ENCODE measurements around the gene GBX2. TPM values are rescaled to one million over a fixed set of nuclear protein-coding genes. Genes with fewer than 3 reads are reported as not detected.

Gene GBX2
- total and polyA plus RNA-seq, 2 of the 8 experiments (the other 6 are each of a cell fraction or from before 2014, with no cell fraction given): 0.38 to 0.89 TPM

GRCh38 chr2:236171181-236171679 is 3.0 kb upstream of the GBX2 start:
- peaks cover 22 to 71% (median 42%) of the 10 kb centered on the region in 4 experiments for H3K4me1 ChIP-seq (replicated peaks in 1 of 4; ENCODE audit: control insufficient read depth in 3 of 4, insufficient read depth in 4 of 4, low read length in 3 of 4)
- WGBS, 2 experiments (ENCODE audit: extremely low coverage in 1 of 2, insufficient coverage in 1 of 2, insufficient read length in 1 of 2, insufficient replicate concordance in 2 of 2, low coverage in 1 of 2, low lambda C conversion rate in 2 of 2, missing lambda C conversion rate in 1 of 2): 2% methylated on average over 27 of the region's 27 CpGs; no CpG with 5 or more reads in 1 of the 2 experiments
- no peaks in the 10 kb centered on the region for H3K79me2 ChIP-seq (ENCODE audit: control insufficient read depth in 1 of 2, insufficient read depth in 2 of 2, low read length in 2 of 2)
- peaks cover 0 to 7% (median 0%) of the 10 kb centered on the region in 4 experiments; a peak in 1 of 8 replicates for H3K36me3 ChIP-seq (ENCODE audit: control insufficient read depth in 2 of 4, insufficient read depth in 4 of 4, low read length in 3 of 4)
- peak overlapping the region; percentile 59 to 68 for H3K4me2 ChIP-seq (ENCODE audit: insufficient read depth in 1 of 2, low read depth in 2 of 2, low read length in 2 of 2)
- no peak overlapping the region for H4K5ac ChIP-seq (ENCODE audit: insufficient read length, low read depth, low read length)
- DNase-seq (ENCODE audit: low read depth in 1 of 2, low spot score in 2 of 2) (peak in 1 of 2 experiments; percentile 61), FAIRE-seq (no peak)
- no peaks in the 10 kb centered on the region for H3K9me3 ChIP-seq (ENCODE audit: insufficient read depth in 2 of 2, low read depth in 1 of 2, low read length in 1 of 2)
- H2BK5ac ChIP-seq (ENCODE audit: low read depth, low read length): no peak overlapping the region
- no peak overlapping the region for H3K9ac ChIP-seq (replicated peaks in 1 of 4; ENCODE audit: extremely low read depth in 1 of 4, low read depth in 3 of 4, low read length in 3 of 4)
- peak overlapping the region in 3 of 4 experiments; percentile 1 to 46 (median 7); a peak in 4 of 8 replicates for H3K4me3 ChIP-seq (ENCODE audit: extremely low read depth in 1 of 4, insufficient read depth in 2 of 4, low read depth in 3 of 4, low read length in 4 of 4)
- H3K23me2 ChIP-seq (ENCODE audit: low read depth, low read length): peaks cover 14% of the 10 kb centered on the region; the same call in 1 of the 2 replicates
- H2BK15ac ChIP-seq (ENCODE audit: low read length): no peak overlapping the region
- H4K20me1 ChIP-seq (replicated peaks in 1 of 2; ENCODE audit: control insufficient read depth in 1 of 2, insufficient read depth in 2 of 2, low read length in 2 of 2): peaks cover 23 to 25% of the 10 kb centered on the region in 2 experiments
- CTCF ChIA-PET (ENCODE audit: partially characterized antibody): interaction anchor here (0.6 to 3.1 kb wide), 12 partner anchors 8 to 1051 kb away, joined by 3 to 18 read pairs (median 4); no protein-coding TSS in a partner anchor
- H4K91ac ChIP-seq (replicated peaks; ENCODE audit: insufficient read length, low read length): no peak overlapping the region
- no peak overlapping the region for H3K23ac ChIP-seq (ENCODE audit: insufficient read length)
- POLR2A ChIA-PET (ENCODE audit: partially characterized antibody): interaction anchor here (0.9 to 4.9 kb wide), 3 partner anchors 10 to 205 kb away, joined by 3 to 54 read pairs (median 5); no protein-coding TSS in a partner anchor
- H3K27ac ChIP-seq (ENCODE audit: low read depth, low read length): no peak overlapping the region
- H2BK12ac ChIP-seq (ENCODE audit: low read depth, low read length): 0 out of 2 replicates have a peak overlapping the region, but pooled peaks have one; percentile 53
- H2AFZ ChIP-seq (ENCODE audit: low read length): no peak overlapping the region
- H3K14ac ChIP-seq (ENCODE audit: insufficient read length): no peak overlapping the region
- no peak overlapping the region; the same call in 1 of the 2 replicates for H4K8ac ChIP-seq (ENCODE audit: extremely low read depth, insufficient read depth, low read length)
- H2BK20ac ChIP-seq (ENCODE audit: low read length): peak overlapping the region; percentile 68; the same call in 1 of the 2 replicates
- H2AK5ac ChIP-seq (ENCODE audit: low read depth, low read length): no peak overlapping the region
- H2BK120ac ChIP-seq (replicated peaks; ENCODE audit: low read depth, low read length): no peak overlapping the region
- H3K4ac ChIP-seq (replicated peaks; ENCODE audit: insufficient read length, low read depth, low read length): no peak overlapping the region
- H3K79me1 ChIP-seq (ENCODE audit: low read depth, low read length): no peaks in the 10 kb centered on the region
- H3K56ac ChIP-seq (replicated peaks; ENCODE audit: insufficient read length, low read depth, low read length): no peak overlapping the region
- H3K27me3 ChIP-seq (replicated peaks in 1 of 4; ENCODE audit: control insufficient read depth in 3 of 4, extremely low read depth in 1 of 4, insufficient read depth in 3 of 4, low read length in 3 of 4): peaks cover 93 to 100% (median 97%) of the 10 kb centered on the region in 4 experiments
- 0 out of 2 replicates have a peak overlapping the region, but pooled peaks have one; percentile 51 for H3K18ac ChIP-seq (ENCODE audit: extremely low read depth, low read length)
- no peak for TF ChIP-seq ATF2 (IDR thresholded peaks at IDR 0.05; ENCODE audit: low read length)
- TF ChIP-seq SIN3A (conservative IDR thresholded peaks at IDR 0.05 in 1 of 2, IDR thresholded peaks at IDR 0.05 in 1 of 2; ENCODE audit: low read depth in 1 of 2, low read length in 2 of 2): no peak
- TF ChIP-seq PHF8 (conservative IDR thresholded peaks at IDR 0.05; ENCODE audit: low read depth, low read length): no peak
- no peak for TF ChIP-seq SAP30 (IDR thresholded peaks at IDR 0.05; ENCODE audit: insufficient read depth, insufficient replicate concordance, low read length)
- no peak for TF ChIP-seq RFX5 (IDR thresholded peaks at IDR 0.05; ENCODE audit: borderline replicate concordance, low read depth, low read length)
- TF ChIP-seq KDM4A (IDR thresholded peaks at IDR 0.05; ENCODE audit: low read depth, low read length, severe bottlenecking): peak; percentile 47
- no peak for TF ChIP-seq HDAC6 (IDR thresholded peaks at IDR 0.05; ENCODE audit: low read depth, low read length)
- TF ChIP-seq, protein P1, sequence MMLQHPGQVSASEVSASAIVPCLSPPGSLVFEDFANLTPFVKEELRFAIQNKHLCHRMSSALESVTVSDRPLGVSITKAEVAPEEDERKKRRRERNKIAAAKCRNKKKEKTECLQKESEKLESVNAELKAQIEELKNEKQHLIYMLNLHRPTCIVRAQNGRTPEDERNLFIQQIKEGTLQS (IDR thresholded peaks at IDR 0.05; ENCODE audit: insufficient read depth, low read depth, low read length): no peak
- no peak for TF ChIP-seq SRF (IDR thresholded peaks at IDR 0.05; ENCODE audit: low read depth, low read length)

All from H1 (cell line).